RWPE2 (cell line): ENCODE results near the gene GFPT1.
A peak's percentile ranks its signal among the peaks of the same experiment; 100 is the strongest.

Experiments
- ATAC-seq: fragments of 200-7000 bp; cut with Tn5 transposase; 3 replicates; pipeline ENCODE4 v1.9.1; 2021; ENCODE audit warnings: low read depth
- DNase-seq: peaks from one replicate; pipeline ENCODE4 v3.0.0-alpha.2; 2020; ENCODE audit warnings: low spot score
- H3K27ac ChIP-seq: fragments of 450-650 bp; 2 replicates; pipeline ENCODE4 v1.5.1; 2017; ENCODE audit warnings: mild to moderate bottlenecking; ENCODE audit not compliant: poor library complexity, severe bottlenecking
- H3K27me3 ChIP-seq: fragments of 250-450 bp; sonication (Bioruptor Pico); 2 replicates; pipeline ENCODE4 v1.5.1; 2021; ENCODE audit warnings: mild to moderate bottlenecking, moderate library complexity; ENCODE audit not compliant: insufficient read depth, poor library complexity, severe bottlenecking
- H3K36me3 ChIP-seq: fragments of 250-450 bp; sonication (Bioruptor Pico); 2 replicates; pipeline ENCODE4 v1.5.1; 2020; ENCODE audit warnings: low read depth, mild to moderate bottlenecking, moderate library complexity
- H3K4me1 ChIP-seq: fragments of 250-450 bp; sonication (Bioruptor Pico); 2 replicates; pipeline ENCODE4 v1.5.1; 2021; ENCODE audit warnings: mild to moderate bottlenecking, moderate library complexity; ENCODE audit not compliant: insufficient read depth, poor library complexity, severe bottlenecking
- H3K4me3 ChIP-seq: fragments of 250-450 bp; sonication (Bioruptor Pico); 2 replicates; pipeline ENCODE4 v1.5.1; 2021; ENCODE audit warnings: mild to moderate bottlenecking, moderate library complexity; ENCODE audit not compliant: severe bottlenecking
- H3K9me3 ChIP-seq: fragments of 250-450 bp; sonication (Bioruptor Pico); 2 replicates; pipeline ENCODE4 v1.5.1; 2021; ENCODE audit warnings: mild to moderate bottlenecking, moderate library complexity; ENCODE audit not compliant: severe bottlenecking
- TF ChIP-seq, protein P1 (sequence below): fragments of 450-650 bp; IDR thresholded peaks from one replicate; pipeline ENCODE4 v1.5.1; 2017; ENCODE audit warnings: mild to moderate bottlenecking, moderate library complexity; ENCODE audit not compliant: poor library complexity, severe bottlenecking

Gene GFPT1

DNA sequence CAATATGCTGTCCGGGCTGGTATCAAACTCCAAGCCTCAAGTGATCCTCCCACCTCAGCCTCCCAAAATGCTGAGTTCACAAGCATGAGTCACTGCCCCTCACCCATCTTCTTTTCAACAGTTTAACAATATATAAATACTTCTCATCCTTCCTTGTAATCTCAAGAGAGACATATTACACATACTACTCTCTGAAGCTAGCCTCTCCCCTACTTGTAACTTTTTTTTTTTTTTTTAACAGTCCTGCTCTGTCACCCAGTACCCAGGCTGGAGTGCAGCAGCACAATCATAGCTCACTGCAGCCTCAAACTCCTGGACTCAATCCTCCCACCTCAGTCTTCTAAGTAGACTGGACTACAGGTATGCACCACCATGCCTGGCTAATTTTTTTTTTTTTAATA lies 5.7 kb downstream of the GFPT1 start:
- Histone ChIP-seq H3K4me3 (no peak overlapping the region), H3K36me3 (peaks cover 50% of the 10 kb centered on the region), H3K4me1 (peaks cover 17% of the 10 kb centered on the region), H3K9me3 (no peaks in the 10 kb centered on the region), H3K27me3 (no peaks in the 10 kb centered on the region), H3K27ac (no peak overlapping the region)
- TF ChIP-seq, protein P1, sequence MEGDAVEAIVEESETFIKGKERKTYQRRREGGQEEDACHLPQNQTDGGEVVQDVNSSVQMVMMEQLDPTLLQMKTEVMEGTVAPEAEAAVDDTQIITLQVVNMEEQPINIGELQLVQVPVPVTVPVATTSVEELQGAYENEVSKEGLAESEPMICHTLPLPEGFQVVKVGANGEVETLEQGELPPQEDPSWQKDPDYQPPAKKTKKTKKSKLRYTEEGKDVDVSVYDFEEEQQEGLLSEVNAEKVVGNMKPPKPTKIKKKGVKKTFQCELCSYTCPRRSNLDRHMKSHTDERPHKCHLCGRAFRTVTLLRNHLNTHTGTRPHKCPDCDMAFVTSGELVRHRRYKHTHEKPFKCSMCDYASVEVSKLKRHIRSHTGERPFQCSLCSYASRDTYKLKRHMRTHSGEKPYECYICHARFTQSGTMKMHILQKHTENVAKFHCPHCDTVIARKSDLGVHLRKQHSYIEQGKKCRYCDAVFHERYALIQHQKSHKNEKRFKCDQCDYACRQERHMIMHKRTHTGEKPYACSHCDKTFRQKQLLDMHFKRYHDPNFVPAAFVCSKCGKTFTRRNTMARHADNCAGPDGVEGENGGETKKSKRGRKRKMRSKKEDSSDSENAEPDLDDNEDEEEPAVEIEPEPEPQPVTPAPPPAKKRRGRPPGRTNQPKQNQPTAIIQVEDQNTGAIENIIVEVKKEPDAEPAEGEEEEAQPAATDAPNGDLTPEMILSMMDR: no peak
- no peak for ATAC-seq
- DNase-seq: no peak

DNA sequence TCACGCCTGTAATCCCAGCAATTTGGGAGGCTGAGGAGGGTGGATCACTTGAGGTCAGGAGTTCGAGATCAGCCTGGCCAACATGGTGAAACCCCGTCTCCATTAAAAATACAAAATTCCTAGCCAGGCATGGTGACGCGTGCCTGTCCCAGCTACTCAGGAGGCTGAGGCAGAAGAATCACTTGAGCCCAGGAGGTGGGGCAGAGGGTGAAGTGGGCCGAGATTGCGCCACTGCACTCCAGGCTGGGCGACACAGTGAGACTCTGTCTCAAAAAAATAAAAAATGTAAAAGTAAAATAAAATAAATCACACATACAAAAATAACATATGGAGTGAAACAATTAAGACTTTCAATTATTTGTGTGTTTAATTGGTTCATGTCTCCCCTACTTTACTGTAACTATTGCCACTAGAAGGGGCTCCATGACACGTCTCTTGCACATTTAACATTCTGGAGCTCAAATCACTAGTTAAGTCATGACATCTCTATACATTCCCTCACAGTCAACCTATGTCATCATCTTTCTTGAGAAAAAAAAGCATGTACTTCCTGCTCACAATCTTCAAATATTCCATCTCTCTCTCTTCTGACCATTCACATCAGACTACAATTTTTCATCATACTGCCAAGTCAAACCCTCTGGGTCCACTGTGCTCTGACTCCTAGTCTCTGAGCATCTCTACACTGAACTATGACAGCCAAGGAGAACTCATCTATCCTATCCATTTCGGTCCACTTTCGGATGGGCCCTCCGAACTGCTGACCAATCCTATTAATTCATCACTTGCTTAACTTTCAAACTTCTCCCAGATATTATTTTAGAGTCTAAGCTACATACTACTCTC lies 6.7 kb downstream of the GFPT1 start:
- Histone ChIP-seq H3K4me1 (peaks cover 15% of the 10 kb centered on the region), H3K9me3 (no peaks in the 10 kb centered on the region), H3K27ac (no peak overlapping the region), H3K4me3 (no peak overlapping the region), H3K27me3 (no peaks in the 10 kb centered on the region), H3K36me3 (peaks cover 58% of the 10 kb centered on the region)
- no peak for ATAC-seq
- DNase-seq: no peak
- TF ChIP-seq, protein P1: no peak

DNA sequence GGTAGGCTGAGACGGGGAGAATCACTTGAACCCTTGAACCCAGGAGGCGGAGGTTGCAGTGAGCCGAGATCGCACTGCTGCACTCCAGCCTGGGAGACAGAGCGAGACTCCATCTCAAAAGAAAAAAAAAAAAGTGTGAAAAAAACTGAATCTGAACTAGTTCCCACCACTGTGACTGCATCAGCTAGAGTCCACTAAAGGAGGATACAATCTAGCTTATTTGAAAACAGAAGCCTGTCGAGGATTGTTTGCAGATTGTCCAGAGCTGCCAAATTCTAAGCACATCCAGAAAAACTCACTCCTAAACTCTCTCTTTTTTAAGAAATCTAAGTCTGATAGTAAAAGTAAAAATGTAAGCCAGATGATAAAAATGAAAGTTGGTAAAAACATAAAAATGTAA lies 10.6 kb downstream of the GFPT1 start:
- DNase-seq (no peak), ATAC-seq (no peak)
- Histone ChIP-seq H3K4me1 (no peaks in the 10 kb centered on the region), H3K9me3 (no peaks in the 10 kb centered on the region), H3K27me3 (no peaks in the 10 kb centered on the region), H3K4me3 (no peak overlapping the region), H3K36me3 (peaks cover 66% of the 10 kb centered on the region), H3K27ac (no peak overlapping the region)
- TF ChIP-seq, protein P1: no peak

DNA sequence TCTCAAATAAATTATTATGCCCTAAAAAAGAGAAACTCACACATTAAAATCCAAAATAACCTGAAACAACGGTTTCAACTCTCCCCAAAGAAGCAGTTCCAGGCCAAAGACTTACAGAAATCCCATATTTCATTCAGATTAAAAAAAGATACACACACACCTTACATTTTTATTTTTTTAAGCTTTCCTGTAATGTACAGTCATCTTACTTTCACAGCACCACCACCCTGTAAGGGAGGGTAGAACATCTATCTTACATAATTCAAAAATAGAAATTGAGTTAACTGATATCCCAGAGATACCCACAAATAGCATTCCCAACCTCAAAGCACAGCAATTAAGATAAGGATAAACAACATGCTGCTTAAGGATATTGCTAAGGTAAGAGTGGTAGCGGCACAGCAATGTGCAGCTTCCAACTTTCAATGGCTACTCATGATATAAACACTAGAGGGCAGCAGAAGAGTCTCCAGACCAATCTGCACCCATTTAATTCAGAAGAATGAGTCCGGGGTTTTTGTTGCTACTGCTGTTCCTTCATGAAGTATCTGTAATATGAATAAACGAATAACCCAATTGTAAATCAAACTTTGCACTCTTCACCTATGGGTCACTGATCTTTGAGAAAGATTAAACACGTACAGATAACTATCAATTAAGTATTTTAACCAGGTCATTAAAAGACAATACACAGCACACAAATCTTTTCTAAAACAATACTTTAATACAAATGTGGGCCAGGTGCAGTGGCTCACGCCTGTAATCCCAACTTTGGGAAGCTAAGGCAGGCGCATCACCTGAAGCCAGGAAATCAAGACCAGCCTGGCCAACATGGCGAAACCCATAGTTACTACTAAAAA lies 11.3 kb downstream of the GFPT1 start:
- Histone ChIP-seq H3K9me3 (no peaks in the 10 kb centered on the region), H3K27ac (no peak overlapping the region), H3K36me3 (peaks cover 71% of the 10 kb centered on the region), H3K4me1 (no peaks in the 10 kb centered on the region), H3K4me3 (no peak overlapping the region), H3K27me3 (no peaks in the 10 kb centered on the region)
- TF ChIP-seq, protein P1: peak; percentile 66
- DNase-seq (no peak), ATAC-seq (no peak)

DNA sequence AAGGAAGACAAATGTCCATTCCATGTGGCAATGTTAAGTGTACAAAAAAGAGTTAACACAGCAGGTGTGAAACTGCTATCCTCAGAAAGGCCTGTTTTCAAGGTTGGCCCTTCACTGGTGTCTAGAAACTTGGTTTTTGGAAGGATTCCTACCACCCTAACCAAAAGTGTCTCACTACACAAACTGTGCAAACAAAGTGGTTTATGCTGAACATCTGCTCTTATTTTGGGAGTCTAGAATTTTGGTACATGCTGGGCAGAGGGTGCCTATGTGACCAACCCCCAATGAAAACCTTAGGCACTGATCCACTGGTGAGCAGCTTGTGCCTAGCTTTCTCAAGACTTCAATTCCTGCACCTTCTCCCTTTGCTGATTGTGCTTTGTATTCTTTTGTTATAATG lies 14.3 kb downstream of the GFPT1 start:
- DNase-seq (no peak), ATAC-seq (no peak)
- H3K9me3 ChIP-seq: no peaks in the 10 kb centered on the region
- H3K4me3 ChIP-seq: no peak overlapping the region
- H3K4me1 ChIP-seq: no peaks in the 10 kb centered on the region
- no peaks in the 10 kb centered on the region for H3K27me3 ChIP-seq
- TF ChIP-seq, protein P1: no peak
- H3K27ac ChIP-seq: no peak overlapping the region
- H3K36me3 ChIP-seq: peaks cover 82% of the 10 kb centered on the region
